Fibroblast of mammary gland (primary cell): ENCODE results near the gene SGPL1.
"Not testable (repeated sequence)": the region's sequence is repeated elsewhere in the genome, so short reads cannot be mapped to it uniquely, and the experiment has no call there.

Source experiments
- DNase-seq: peaks from one replicate; pipeline ENCODE4 v3.0.0-alpha.2; 2010; ENCODE audit warnings: low read depth
- H3K4me3 ChIP-seq: 2 replicates; pipeline ENCODE4 v1.5.1; 2011; ENCODE audit warnings: low read depth, mild to moderate bottlenecking, low read length, moderate library complexity; ENCODE audit not compliant: control insufficient read depth
- CTCF ChIP-seq: conservative IDR thresholded peaks from 2 replicates; pipeline ENCODE4 v1.5.1; 2011; ENCODE audit warnings: low read depth, low read length, inconsistent platforms; ENCODE audit not compliant: control insufficient read depth, insufficient read depth

SGPL1 gene

DNA sequence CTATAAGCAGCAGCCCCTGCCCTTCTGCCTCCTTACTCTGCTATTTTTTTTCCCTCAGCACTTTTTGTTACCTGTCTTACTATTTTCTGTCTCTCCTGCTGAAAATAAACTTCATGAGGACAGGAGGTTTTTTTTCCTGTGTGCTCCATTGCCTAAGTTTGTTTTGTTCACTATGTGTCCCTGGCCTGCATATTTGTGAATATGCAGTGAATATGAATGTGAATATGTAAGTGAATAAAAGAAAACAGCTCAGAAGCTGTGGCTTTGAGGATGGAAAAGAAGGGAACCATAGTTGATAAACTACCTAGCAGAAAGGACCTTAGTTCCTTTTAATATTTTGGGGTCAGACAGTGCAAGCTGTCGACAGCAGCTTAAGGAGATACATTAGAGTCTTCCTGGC is 37.7 kb downstream of the SGPL1 start:
- H3K4me3 ChIP-seq: no peak overlapping the region
- no peak for DNase-seq
- no peak for TF ChIP-seq CTCF

GRCh38 chr10:70856454-70856853 is 40.7 kb downstream of the SGPL1 start:
- no peak for DNase-seq
- no peak for TF ChIP-seq CTCF

DNA sequence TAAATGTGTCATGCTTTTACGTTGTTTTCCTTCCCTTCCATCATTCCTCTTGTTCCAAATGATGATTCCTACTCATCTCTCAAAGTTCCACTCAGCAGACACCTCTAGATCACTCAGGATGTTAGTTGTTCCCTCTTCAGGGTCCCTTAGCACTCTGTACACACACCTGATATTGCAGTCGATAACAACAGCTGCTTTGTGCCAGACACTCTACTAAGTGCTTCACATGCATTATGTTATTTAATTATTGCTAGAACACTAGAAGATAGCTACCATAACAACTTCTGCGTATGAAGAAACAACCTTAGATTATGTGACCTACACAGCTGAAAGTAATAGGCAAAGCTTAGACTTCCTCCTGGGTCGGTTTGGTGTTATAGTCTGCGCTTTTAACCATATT is 43.0 kb downstream of the SGPL1 start:
- no peak for DNase-seq
- TF ChIP-seq CTCF: no peak
- no peak overlapping the region for H3K4me3 ChIP-seq

More at GRCh38 chr10:70856454-70856853, 40.7 kb downstream of the SGPL1 start:
- no peak overlapping the region for H3K4me3 ChIP-seq

GRCh38 chr10:70861495-70862197 is 45.9 kb downstream of the SGPL1 start:
- DNase-seq: not testable (repeated sequence)

GRCh38 chr10:70863470-70864160 is 47.9 kb downstream of the SGPL1 start:
- DNase-seq: no peak
- H3K4me3 ChIP-seq: no peak overlapping the region
- TF ChIP-seq CTCF: no peak

More at GRCh38 chr10:70861495-70862197, 45.9 kb downstream of the SGPL1 start:
- not testable (repeated sequence) for H3K4me3 ChIP-seq

DNA sequence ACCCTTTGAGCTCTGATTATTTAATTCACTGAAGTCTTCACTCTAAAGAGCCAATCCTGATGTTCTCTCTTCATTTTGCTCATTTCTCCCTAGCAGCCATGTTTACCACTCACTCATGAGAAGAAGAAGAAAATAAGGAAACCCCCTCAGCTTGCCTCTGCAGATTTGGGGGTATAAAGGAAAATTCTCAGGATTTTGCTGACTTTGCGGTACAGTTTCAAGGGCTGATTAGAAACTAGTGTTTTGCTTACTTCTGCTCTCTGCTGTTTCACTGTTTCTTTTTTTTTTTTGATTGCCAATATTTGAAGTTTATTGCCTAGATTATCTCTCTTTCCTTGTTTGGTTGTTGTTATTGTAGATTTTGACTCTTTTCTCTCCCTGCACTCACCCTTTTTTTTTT is 49.2 kb downstream of the SGPL1 start:
- TF ChIP-seq CTCF: no peak
- H3K4me3 ChIP-seq: no peak overlapping the region
- DNase-seq: no peak

DNA sequence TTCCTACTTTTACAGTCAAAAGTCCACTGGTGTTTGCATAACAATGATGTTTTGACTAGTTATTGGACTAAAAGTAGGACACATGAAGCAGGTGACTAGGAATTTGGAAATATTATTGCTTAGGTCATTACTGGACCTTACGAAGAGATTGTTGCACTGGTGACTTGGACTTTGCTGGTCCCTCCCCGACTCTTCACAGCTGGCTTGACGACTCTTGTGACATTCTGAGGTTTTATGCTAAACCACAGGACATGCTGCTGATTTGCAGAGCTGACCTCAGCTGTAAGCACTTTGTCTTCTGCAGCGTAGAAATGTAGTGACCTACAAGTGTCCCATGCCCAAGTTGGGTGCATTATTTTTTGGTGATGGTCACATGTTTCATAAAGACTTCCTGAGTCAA is 50.7 kb downstream of the SGPL1 start:
- no peak overlapping the region for H3K4me3 ChIP-seq
- DNase-seq: peak; percentile 22
- TF ChIP-seq CTCF: no peak
